Osteoblast (primary cell): ENCODE results near the gene RBM15B. TPM values are rescaled to one million over a fixed set of nuclear protein-coding genes. Genes with fewer than 3 reads are reported as not detected.

Experiments used
- DNase-seq: peaks from one replicate; pipeline ENCODE4 v3.0.0; 2011; ENCODE audit warnings: low spot score, mixed read lengths; ENCODE audit not compliant: insufficient read length; ENCODE audit errors: missing footprints
- H2AFZ ChIP-seq: 2 replicates; pipeline ENCODE4 v1.6.0; 2011; ENCODE audit warnings: mild to moderate bottlenecking, low read length
- H3K27ac ChIP-seq: 2 replicates; pipeline ENCODE4 v1.5.1; 2011; ENCODE audit warnings: mild to moderate bottlenecking, low read depth, low read length, moderate library complexity
- H3K27me3 ChIP-seq: 2 replicates; pipeline ENCODE4 v1.6.0; 2012; ENCODE audit warnings: mild to moderate bottlenecking, control low read depth, inconsistent platforms, low read length, moderate library complexity; ENCODE audit not compliant: insufficient read depth
- H3K36me3 ChIP-seq: 2 replicates; pipeline ENCODE4 v1.5.1; 2011; ENCODE audit warnings: mild to moderate bottlenecking, low read length, control low read depth, moderate library complexity; ENCODE audit not compliant: insufficient read depth
- H3K4me1 ChIP-seq: 2 replicates; pipeline ENCODE4 v1.5.1; 2011; ENCODE audit warnings: mild to moderate bottlenecking, low read length, control low read depth, moderate library complexity; ENCODE audit not compliant: insufficient read depth
- H3K4me2 ChIP-seq: 2 replicates; pipeline ENCODE4 v1.6.0; 2011; ENCODE audit warnings: mild to moderate bottlenecking, low read length; ENCODE audit not compliant: insufficient read depth
- H3K4me3 ChIP-seq: fragments of 200-600 bp; sonication (generic); 3 replicates; pipeline ENCODE4 v1.5.1; 2012; ENCODE audit warnings: mild to moderate bottlenecking, low read length, inconsistent platforms; ENCODE audit not compliant: insufficient read depth
- H3K79me2 ChIP-seq: 2 replicates; pipeline ENCODE4 v1.6.0; 2012; ENCODE audit warnings: mild to moderate bottlenecking, low read length, control low read depth, inconsistent platforms; ENCODE audit not compliant: insufficient read depth
- H3K9me3 ChIP-seq: 2 replicates; pipeline ENCODE4 v1.5.1; 2011; ENCODE audit warnings: low read depth, low read length, control low read depth
- H4K20me1 ChIP-seq: 2 replicates; pipeline ENCODE4 v1.6.0; 2012; ENCODE audit warnings: mild to moderate bottlenecking, low read length, control low read depth; ENCODE audit not compliant: insufficient read depth
- CTCF ChIP-seq: IDR thresholded peaks from 2 replicates; pipeline ENCODE4 v1.5.1; 2011; ENCODE audit warnings: mild to moderate bottlenecking, low read depth, low read length, moderate library complexity; ENCODE audit errors: extremely low read depth
- total RNA-seq: library from RNA; depleted of rRNA; stranded (reverse); fragments of >200 nt; gene quantifications from 2 replicates; pipeline ENCODE4 v1.2.3, GENCODE V29; 2012

Gene RBM15B
- total RNA-seq, 1 donor: 48.9 TPM

- H4K20me1 ChIP-seq: no peaks in the 10 kb centered on the region
- H3K27me3 ChIP-seq: no peaks in the 10 kb centered on the region
- H3K4me2 ChIP-seq: no peak overlapping the region
- no peak for TF ChIP-seq CTCF
- H3K9me3 ChIP-seq: no peaks in the 10 kb centered on the region
- DNase-seq: no peak
- H3K4me3 ChIP-seq: no peak overlapping the region
- H3K4me1 ChIP-seq: no peaks in the 10 kb centered on the region
- no peak overlapping the region for H3K27ac ChIP-seq
- H3K36me3 ChIP-seq: no peaks in the 10 kb centered on the region
- H3K79me2 ChIP-seq: no peaks in the 10 kb centered on the region
- no peak overlapping the region for H2AFZ ChIP-seq
Measured at GRCh38 chr3:51355891-51356578, 35.0 kb upstream of the RBM15B start.

GRCh38 chr3:51357856-51358255, 33.2 kb upstream of the RBM15B start:
- Histone ChIP-seq H4K20me1 (no peaks in the 10 kb centered on the region), H3K4me3 (no peak overlapping the region), H3K9me3 (no peaks in the 10 kb centered on the region), H3K27me3 (no peaks in the 10 kb centered on the region), H3K79me2 (no peaks in the 10 kb centered on the region), H3K4me1 (no peaks in the 10 kb centered on the region), H3K36me3 (no peaks in the 10 kb centered on the region), H3K4me2 (no peak overlapping the region), H3K27ac (no peak overlapping the region), H2AFZ (no peak overlapping the region)
- DNase-seq: no peak
- TF ChIP-seq CTCF: no peak

GRCh38 chr3:51358981-51359380, 32.1 kb upstream of the RBM15B start:
- H3K27ac ChIP-seq: no peak overlapping the region
- H3K4me3 ChIP-seq: no peak overlapping the region
- no peak overlapping the region for H3K4me2 ChIP-seq
- no peak for DNase-seq
- no peaks in the 10 kb centered on the region for H3K36me3 ChIP-seq
- H3K9me3 ChIP-seq: no peaks in the 10 kb centered on the region
- H4K20me1 ChIP-seq: no peaks in the 10 kb centered on the region
- no peaks in the 10 kb centered on the region for H3K79me2 ChIP-seq
- no peaks in the 10 kb centered on the region for H3K4me1 ChIP-seq
- no peak for TF ChIP-seq CTCF
- no peak overlapping the region for H2AFZ ChIP-seq
- no peaks in the 10 kb centered on the region for H3K27me3 ChIP-seq

GRCh38 chr3:51360806-51361205, 30.3 kb upstream of the RBM15B start:
- Histone ChIP-seq H3K4me1 (no peaks in the 10 kb centered on the region), H3K9me3 (no peaks in the 10 kb centered on the region), H2AFZ (no peak overlapping the region), H3K4me2 (no peak overlapping the region), H3K4me3 (no peak overlapping the region), H4K20me1 (no peaks in the 10 kb centered on the region), H3K79me2 (no peaks in the 10 kb centered on the region), H3K36me3 (no peaks in the 10 kb centered on the region), H3K27ac (no peak overlapping the region), H3K27me3 (no peaks in the 10 kb centered on the region)
- DNase-seq: no peak
- TF ChIP-seq CTCF: no peak
